Left lung (tissue), 10 donors: Measurements from ENCODE around the gene GOLGA2. TPM values are rescaled to one million over a fixed set of nuclear protein-coding genes. Genes with fewer than 3 reads are reported as not detected.

ENCODE experiments used
- ATAC-seq: fragments of 200-7000 bp; cut with Tn5 transposase; one replicate; pipeline ENCODE4 v1.9.1; 2020; ENCODE audit warnings: moderate library complexity
- DNase-seq, 4 donors: peaks; one replicate each; pipeline ENCODE4 v3.0.0-alpha.2; 2013 to 2020
- H3K27ac ChIP-seq, 2 donors: fragments of 200-600 bp; sonication (generic) in 1 of 2; one replicate each; pipeline versions ENCODE4 v1.5.0 to v1.8.0; 2020 to 2021
- H3K27me3 ChIP-seq, 2 donors: fragments of 200-600 bp; sonication (generic) in 1 of 2; one replicate each; pipeline versions ENCODE4 v1.5.0 to v1.8.0; 2020 to 2021
- H3K36me3 ChIP-seq, 2 donors: fragments of 200-600 bp; sonication (generic) in 1 of 2; one replicate each; pipeline versions ENCODE4 v1.5.0 to v1.8.0; 2020 to 2021
- H3K4me1 ChIP-seq, 2 donors: fragments of 200-600 bp; one replicate each; pipeline ENCODE4 v1.8.0; 2021
- H3K4me3 ChIP-seq, 2 donors: fragments of 200-600 bp; sonication (generic) in 1 of 2; one replicate each; pipeline versions ENCODE4 v1.5.0 to v1.8.0; 2020 to 2021; ENCODE audit warnings: mild to moderate bottlenecking in 1 of 2
- H3K9me3 ChIP-seq, 2 donors: fragments of 200-600 bp; sonication (generic) in 1 of 2; one replicate each; pipeline versions ENCODE4 v1.5.0 to v1.8.0; 2020 to 2021
- CTCF ChIP-seq, 2 donors: fragments of 200-600 bp; sonication (generic) in 1 of 2; IDR thresholded peaks; one replicate each; pipeline versions ENCODE4 v1.5.0 to v1.8.0; 2021; ENCODE audit warnings: antibody characterized with exemption in 2 of 2
- intact Hi-C, 2 donors: fragments of 100-400 bp; cut with DNase I; formaldehyde crosslinking; loops; one replicate each; pipeline versions ENCODE4 v1.11.2 to v1.14.2; 2022
- polyA plus RNA-seq, 6 donors: library from polyadenylated mRNA; unstranded; fragments of 120-200 nt; gene quantifications; one replicate each; pipeline ENCODE4 v1.2.1, GENCODE V29; 2013; ENCODE audit not compliant: insufficient read length in 6 of 6
- total RNA-seq, 2 donors: library from RNA; stranded (reverse); fragmentation: NEBNext Ultra II Directional; extraction: Animal tissue kit (Norgen Biotek cat#: 25700); gene quantifications; one replicate each; pipeline ENCODE4 v1.2.1, GENCODE V29; 2021
- donor health status: DM: no; HTN: yes; CAD: no.
- donor health status: DM: no; HTN: no; CAD: no.

GOLGA2 gene
- total and polyA plus RNA-seq, 8 donors = 97.2 to 163 (median 117) TPM

- no peak for TF ChIP-seq CTCF (IDR thresholded peaks at IDR 0.05)
- Histone ChIP-seq H3K4me3 (peak within 1 kb of the TSS; percentile 98 to 100), H3K36me3 (peaks cover 0 to 49% of the 10 kb centered on the region in 2 donors), H3K27me3 (no peaks in the 10 kb centered on the region), H3K4me1 (peaks cover 18 to 30% of the 10 kb centered on the region in 2 donors), H3K27ac (peak within 1 kb of the TSS; percentile 90 to 95), H3K9me3 (no peaks in the 10 kb centered on the region)
- peak; percentile 98 for ATAC-seq
- intact Hi-C loops = no loop called here
- DNase-seq = peak; percentile 93 to 98 (median 96)
Observed at GRCh38 chr9:128322404-128323211, 46.8 kb upstream of the GOLGA2 start, which contains the start of the genes COQ4 and TRUB2. COQ4 (plus strand) TSS chr9:128322839; CDS start chr9:128322859, 20 bp downstream. TRUB2 (minus strand) TSS chr9:128322447; CDS start chr9:128322408, 39 bp downstream.

- intact Hi-C loops = no loop called here
- no peak for TF ChIP-seq CTCF (IDR thresholded peaks at IDR 0.05)
- Histone ChIP-seq H3K27me3 (no peaks in the 10 kb centered on the region), H3K4me3 (peak overlapping the region; percentile 98 to 100), H3K27ac (peak overlapping the region; percentile 90 to 95), H3K9me3 (no peaks in the 10 kb centered on the region), H3K36me3 (peaks cover 0 to 50% of the 10 kb centered on the region in 2 donors), H3K4me1 (peaks cover 18 to 30% of the 10 kb centered on the region in 2 donors)
- ATAC-seq (peak; percentile 14), DNase-seq (no peak)
Observed at GRCh38 chr9:128321879-128322403, 46.1 kb upstream of the GOLGA2 start.

DNA sequence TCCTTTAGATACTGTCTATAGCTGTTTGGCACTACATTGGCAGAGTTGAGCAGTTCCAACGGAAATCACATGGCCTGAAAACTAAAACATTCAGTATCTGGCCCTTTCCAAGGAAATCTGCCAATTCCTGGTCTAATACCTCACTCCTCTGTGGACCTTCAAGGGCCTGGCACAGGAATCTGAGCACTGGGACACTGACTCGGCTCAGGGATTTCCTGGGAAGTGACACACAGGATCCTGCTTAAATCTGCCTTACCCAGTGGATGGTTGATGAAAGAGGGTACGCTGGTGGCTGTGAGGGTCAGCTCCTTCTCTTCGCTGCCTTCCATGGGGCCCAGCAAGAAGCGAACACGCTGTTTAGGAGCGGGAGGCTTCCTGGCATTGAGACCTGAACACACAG is 45.5 kb upstream of the GOLGA2 start:
- peaks cover 18 to 30% of the 10 kb centered on the region in 2 donors for H3K4me1 ChIP-seq
- no peaks in the 10 kb centered on the region for H3K27me3 ChIP-seq
- peaks cover 0 to 50% of the 10 kb centered on the region in 2 donors for H3K36me3 ChIP-seq
- intact Hi-C loops = no loop called here
- no peak overlapping the region for H3K27ac ChIP-seq
- ATAC-seq (no peak), DNase-seq (no peak)
- no peak for TF ChIP-seq CTCF (IDR thresholded peaks at IDR 0.05)
- peak overlapping the region; percentile 98 to 100 for H3K4me3 ChIP-seq
- no peaks in the 10 kb centered on the region for H3K9me3 ChIP-seq

DNA sequence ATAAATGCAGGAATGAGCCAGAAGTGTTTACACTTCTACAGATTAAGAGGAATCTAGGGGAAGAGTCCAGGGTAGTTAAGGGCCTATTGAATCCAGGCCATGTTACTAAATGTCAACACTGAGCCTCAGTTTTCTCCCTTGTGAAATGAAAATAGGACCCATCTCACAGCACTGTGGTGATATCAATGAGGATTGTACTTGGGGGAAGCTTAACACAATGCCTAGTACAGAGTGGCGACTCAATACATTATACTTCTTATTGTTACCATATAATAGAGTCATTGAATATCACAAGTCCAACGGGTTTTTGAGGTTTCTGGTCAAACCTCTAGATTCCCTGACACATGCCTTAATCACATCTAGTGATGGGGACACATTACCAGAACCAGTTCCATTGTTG is 41.8 kb upstream of the GOLGA2 start:
- H3K4me1 ChIP-seq = peaks cover 7 to 12% of the 10 kb centered on the region in 2 donors
- H3K9me3 ChIP-seq = no peaks in the 10 kb centered on the region
- no peak overlapping the region for H3K27ac ChIP-seq
- intact Hi-C loops = no loop called here
- peaks cover 0 to 74% of the 10 kb centered on the region in 2 donors for H3K36me3 ChIP-seq
- no peaks in the 10 kb centered on the region for H3K27me3 ChIP-seq
- no peak for DNase-seq
- H3K4me3 ChIP-seq = no peak overlapping the region
- ATAC-seq = no peak
- no peak for TF ChIP-seq CTCF (IDR thresholded peaks at IDR 0.05)

GRCh38 chr9:128316421-128316820 is 40.6 kb upstream of the GOLGA2 start:
- Histone ChIP-seq H3K27ac (no peak overlapping the region), H3K9me3 (no peaks in the 10 kb centered on the region), H3K36me3 (peaks cover 0 to 84% of the 10 kb centered on the region in 2 donors), H3K27me3 (no peaks in the 10 kb centered on the region), H3K4me3 (no peak overlapping the region), H3K4me1 (peaks cover 5 to 6% of the 10 kb centered on the region in 2 donors)
- DNase-seq = no peak
- no peak for TF ChIP-seq CTCF (IDR thresholded peaks at IDR 0.05)
- intact Hi-C loops = no loop called here
- ATAC-seq = no peak
